Activated T-helper 1 cell treated with anti-CD3 and anti-CD28 coated beads, Interleukin-12 subunit alpha, Interleukin-12 subunit beta, Interleukin-2, Interleukin-4 antibody, amounts not matched to agents 30 ng/mL and 10 ng/mL and 1 ng/mL, durations not matched to agents 14 hours and 24 hours and 36 hours (primary cell): ENCODE data around the gene BRSK1. TPM values are rescaled to one million over a fixed set of nuclear protein-coding genes. Genes with fewer than 3 reads are reported as not detected.

Experiments used
- DNase-seq: peaks from one replicate; pipeline ENCODE4 v3.0.0; 2021; ENCODE audit warnings: low spot score
- H3K27ac Mint-ChIP-seq: one replicate; pipeline ENCODE4 v1.8.0; 2021; ENCODE audit warnings: mild to moderate bottlenecking, mixed read lengths
- H3K27me3 Mint-ChIP-seq: one replicate; pipeline ENCODE4 v1.8.0; 2022; ENCODE audit warnings: mild to moderate bottlenecking, moderate library complexity, mixed read lengths; ENCODE audit not compliant: insufficient read depth
- H3K36me3 Mint-ChIP-seq: one replicate; pipeline ENCODE4 v1.8.0; 2021; ENCODE audit warnings: low read depth, mixed read lengths
- H3K4me1 Mint-ChIP-seq: one replicate; pipeline ENCODE4 v1.8.0; 2021; ENCODE audit warnings: low read depth, mixed read lengths
- H3K4me3 Mint-ChIP-seq: one replicate; pipeline ENCODE4 v1.8.0; 2021; ENCODE audit warnings: mild to moderate bottlenecking, moderate library complexity, mixed read lengths
- H3K9me3 Mint-ChIP-seq: one replicate; pipeline ENCODE4 v1.8.0; 2021; ENCODE audit warnings: mixed read lengths
- intact Hi-C: fragments of 100-400 bp; cut with micrococcal nuclease; formaldehyde crosslinking; loops from one replicate; pipeline ENCODE4 v1.15.1; 2024
- total RNA-seq: library from RNA; stranded (reverse); gene quantifications from 2 replicates; pipeline ENCODE4 v1.2.3, GENCODE V29; 2022

Gene BRSK1
- total RNA-seq, 1 donor from 2014 or later = 7.8 TPM

GRCh38 chr19:55270172-55270942, 13.4 kb upstream of the BRSK1 start:
- Mint-ChIP-seq H3K27me3 (no peaks in the 10 kb centered on the region), H3K36me3 (peaks cover 25% of the 10 kb centered on the region), H3K9me3 (peaks cover 9% of the 10 kb centered on the region), H3K27ac (no peak overlapping the region), H3K4me1 (no peaks in the 10 kb centered on the region), H3K4me3 (no peak overlapping the region)
- intact Hi-C loops = no loop called here
- DNase-seq = no peak

GRCh38 chr19:55272142-55272541, 11.7 kb upstream of the BRSK1 start:
- Mint-ChIP-seq H3K36me3 (peaks cover 21% of the 10 kb centered on the region), H3K27me3 (no peaks in the 10 kb centered on the region), H3K4me1 (peaks cover 7% of the 10 kb centered on the region), H3K27ac (no peak overlapping the region), H3K9me3 (no peaks in the 10 kb centered on the region), H3K4me3 (no peak overlapping the region)
- intact Hi-C loops = no loop called here
- no peak for DNase-seq

- peaks cover 20% of the 10 kb centered on the region for H3K36me3 Mint-ChIP-seq
- H3K9me3 Mint-ChIP-seq = no peaks in the 10 kb centered on the region
- intact Hi-C loops = no loop called here
- H3K27ac Mint-ChIP-seq = no peak overlapping the region
- DNase-seq = no peak
- H3K4me1 Mint-ChIP-seq = peaks cover 19% of the 10 kb centered on the region
- H3K4me3 Mint-ChIP-seq = no peak overlapping the region
- no peaks in the 10 kb centered on the region for H3K27me3 Mint-ChIP-seq
Measured at GRCh38 chr19:55273978-55274707, 9.7 kb upstream of the BRSK1 start.

- no peak for DNase-seq
- H3K27me3 Mint-ChIP-seq = no peaks in the 10 kb centered on the region
- intact Hi-C loops = no loop called here
- peaks cover 21% of the 10 kb centered on the region for H3K36me3 Mint-ChIP-seq
- no peak overlapping the region for H3K4me3 Mint-ChIP-seq
- peaks cover 35% of the 10 kb centered on the region for H3K4me1 Mint-ChIP-seq
- no peak overlapping the region for H3K27ac Mint-ChIP-seq
- no peaks in the 10 kb centered on the region for H3K9me3 Mint-ChIP-seq
Measured at GRCh38 chr19:55275851-55276719, 7.7 kb upstream of the BRSK1 start.

- Mint-ChIP-seq H3K27ac (no peak overlapping the region), H3K36me3 (peaks cover 21% of the 10 kb centered on the region)
- intact Hi-C loops = no loop called here
Measured at GRCh38 chr19:55276720-55277430, 6.9 kb upstream of the BRSK1 start.

GRCh38 chr19:55277494-55277893, 6.3 kb upstream of the BRSK1 start:
- intact Hi-C loops = no loop called here
- no peak overlapping the region for H3K27ac Mint-ChIP-seq
- H3K9me3 Mint-ChIP-seq = no peaks in the 10 kb centered on the region
- DNase-seq = no peak
- H3K27me3 Mint-ChIP-seq = no peaks in the 10 kb centered on the region
- H3K4me3 Mint-ChIP-seq = peak overlapping the region; percentile 65
- peaks cover 16% of the 10 kb centered on the region for H3K36me3 Mint-ChIP-seq
- H3K4me1 Mint-ChIP-seq = peaks cover 41% of the 10 kb centered on the region

More at GRCh38 chr19:55276720-55277430, 6.9 kb upstream of the BRSK1 start:
- DNase-seq = no peak
- Mint-ChIP-seq H3K27me3 (no peaks in the 10 kb centered on the region), H3K4me3 (peak overlapping the region; percentile 65), H3K9me3 (no peaks in the 10 kb centered on the region), H3K4me1 (peaks cover 41% of the 10 kb centered on the region)

- Mint-ChIP-seq H3K9me3 (no peaks in the 10 kb centered on the region), H3K27me3 (peaks cover 3% of the 10 kb centered on the region), H3K27ac (no peak overlapping the region), H3K4me1 (peaks cover 49% of the 10 kb centered on the region), H3K36me3 (peaks cover 12% of the 10 kb centered on the region), H3K4me3 (peak overlapping the region; percentile 99)
- no peak for DNase-seq
- intact Hi-C loops = no loop called here
Measured at GRCh38 chr19:55278391-55279135, 5.2 kb upstream of the BRSK1 start.

GRCh38 chr19:55279340-55279739, 4.5 kb upstream of the BRSK1 start:
- no peak for DNase-seq
- intact Hi-C loops = no loop called here
- H3K4me3 Mint-ChIP-seq = peak overlapping the region; percentile 99
- H3K36me3 Mint-ChIP-seq = peaks cover 10% of the 10 kb centered on the region
- peak overlapping the region; percentile 96 for H3K27ac Mint-ChIP-seq
- H3K9me3 Mint-ChIP-seq = no peaks in the 10 kb centered on the region
- peaks cover 4% of the 10 kb centered on the region for H3K27me3 Mint-ChIP-seq
- H3K4me1 Mint-ChIP-seq = peaks cover 51% of the 10 kb centered on the region

- Mint-ChIP-seq H3K4me1 (peaks cover 51% of the 10 kb centered on the region), H3K36me3 (peaks cover 9% of the 10 kb centered on the region), H3K9me3 (no peaks in the 10 kb centered on the region), H3K4me3 (peak within 1 kb of the TSS; percentile 99), H3K27ac (peak within 1 kb of the TSS; percentile 96), H3K27me3 (peaks cover 7% of the 10 kb centered on the region)
- peak; percentile 95 for DNase-seq
- intact Hi-C loops = loop anchor here (1.0 kb wide), 14 partner anchors 12 to 344 kb away; partner anchors contain the start of genes COX6B2, FIZ1, ISOC2 and KMT5C
Measured at GRCh38 chr19:55279770-55280643, 3.8 kb upstream of the BRSK1 start, which contains the start of gene HSPBP1. Gene HSPBP1, minus strand, starts transcription at chr19:55280110. Its CDS starts 502 bp downstream, at chr19:55279608.

- Mint-ChIP-seq H3K4me3 (peak overlapping the region; percentile 56), H3K27me3 (peaks cover 7% of the 10 kb centered on the region), H3K27ac (peak overlapping the region; percentile 65), H3K9me3 (no peaks in the 10 kb centered on the region), H3K36me3 (peaks cover 4% of the 10 kb centered on the region), H3K4me1 (peaks cover 30% of the 10 kb centered on the region)
- DNase-seq = no peak
- intact Hi-C loops = no loop called here
Measured at GRCh38 chr19:55284405-55285058, 735 bp downstream of the BRSK1 start.
